Esophagus squamous epithelium (tissue), 4 donors: ENCODE data around the gene FOXO6.

Source experiments
- POLR2A ChIP-seq, 4 donors: fragments of 450-650 bp; IDR thresholded peaks; one replicate each; pipeline ENCODE4 v1.6.1; 2017; ENCODE audit warnings: antibody characterized with exemption in 4 of 4, mild to moderate bottlenecking in 4 of 4, moderate library complexity in 3 of 4
- TF ChIP-seq, protein P1 (sequence below), 6 experiments: fragments of 450-650 bp in 4 of 6; fragments of 200-600 bp in 2 of 6; sonication (generic) in 2 of 6; IDR thresholded peaks; one replicate each; pipeline ENCODE4 v1.5.1; 2016 to 2019; ENCODE audit warnings: antibody characterized with exemption in 6 of 6, mild to moderate bottlenecking in 4 of 6, moderate library complexity in 4 of 6

DNA sequence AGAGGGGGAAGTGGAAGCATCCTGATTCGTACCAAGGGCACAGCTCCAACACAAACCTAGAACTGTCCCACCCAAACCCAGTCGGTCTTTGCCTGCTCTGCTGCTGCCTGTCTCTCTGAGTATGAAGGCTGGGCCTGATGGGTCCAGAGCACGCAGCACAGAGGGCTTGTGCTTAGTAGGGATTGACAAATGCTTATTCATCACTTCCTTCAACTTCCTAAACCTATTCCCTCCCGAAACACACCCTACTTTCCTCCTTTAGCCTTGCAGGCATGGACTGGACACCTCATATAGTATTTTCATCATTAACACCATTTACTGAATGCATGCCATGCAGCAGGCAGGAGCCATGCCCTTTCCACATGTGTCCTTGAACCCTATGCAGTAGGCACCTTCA lies 31.3 kb downstream of the FOXO6 start:
- TF ChIP-seq, protein P1, sequence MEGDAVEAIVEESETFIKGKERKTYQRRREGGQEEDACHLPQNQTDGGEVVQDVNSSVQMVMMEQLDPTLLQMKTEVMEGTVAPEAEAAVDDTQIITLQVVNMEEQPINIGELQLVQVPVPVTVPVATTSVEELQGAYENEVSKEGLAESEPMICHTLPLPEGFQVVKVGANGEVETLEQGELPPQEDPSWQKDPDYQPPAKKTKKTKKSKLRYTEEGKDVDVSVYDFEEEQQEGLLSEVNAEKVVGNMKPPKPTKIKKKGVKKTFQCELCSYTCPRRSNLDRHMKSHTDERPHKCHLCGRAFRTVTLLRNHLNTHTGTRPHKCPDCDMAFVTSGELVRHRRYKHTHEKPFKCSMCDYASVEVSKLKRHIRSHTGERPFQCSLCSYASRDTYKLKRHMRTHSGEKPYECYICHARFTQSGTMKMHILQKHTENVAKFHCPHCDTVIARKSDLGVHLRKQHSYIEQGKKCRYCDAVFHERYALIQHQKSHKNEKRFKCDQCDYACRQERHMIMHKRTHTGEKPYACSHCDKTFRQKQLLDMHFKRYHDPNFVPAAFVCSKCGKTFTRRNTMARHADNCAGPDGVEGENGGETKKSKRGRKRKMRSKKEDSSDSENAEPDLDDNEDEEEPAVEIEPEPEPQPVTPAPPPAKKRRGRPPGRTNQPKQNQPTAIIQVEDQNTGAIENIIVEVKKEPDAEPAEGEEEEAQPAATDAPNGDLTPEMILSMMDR (IDR thresholded peaks at IDR 0.05), result no peak
- no peak for TF ChIP-seq POLR2A (IDR thresholded peaks at IDR 0.05)
